ENCODE results near the gene LTBP1.

LTBP1 gene

GRCh38 chr2:33274524-33274923 lies 327.8 kb downstream of the LTBP1 start:
- H3K4me3 ChIP-seq (ENCODE audit: low read depth, low read length), result no peak overlapping the region
- no peak for TF ChIP-seq CTCF (IDR thresholded peaks at IDR 0.05; ENCODE audit: borderline replicate concordance, insufficient read depth, low read depth, low read length)

GRCh38 chr2:33275689-33276444 lies 329.1 kb downstream of the LTBP1 start:
- H3K4me3 ChIP-seq (ENCODE audit: low read depth, low read length), result no peak overlapping the region
- no peak for TF ChIP-seq CTCF (IDR thresholded peaks at IDR 0.05; ENCODE audit: borderline replicate concordance, insufficient read depth, low read depth, low read length)

GRCh38 chr2:33277002-33277426 lies 330.3 kb downstream of the LTBP1 start:
- no peak for TF ChIP-seq CTCF (IDR thresholded peaks at IDR 0.05; ENCODE audit: borderline replicate concordance, insufficient read depth, low read depth, low read length)
- H3K4me3 ChIP-seq (ENCODE audit: low read depth, low read length), result no peak overlapping the region

GRCh38 chr2:33278245-33278943 lies 331.6 kb downstream of the LTBP1 start:
- no peak for TF ChIP-seq CTCF (IDR thresholded peaks at IDR 0.05; ENCODE audit: borderline replicate concordance, insufficient read depth, low read depth, low read length)
- no peak overlapping the region for H3K4me3 ChIP-seq (ENCODE audit: low read depth, low read length)

GRCh38 chr2:33284287-33284686 lies 337.5 kb downstream of the LTBP1 start:
- no peak for TF ChIP-seq CTCF (IDR thresholded peaks at IDR 0.05; ENCODE audit: borderline replicate concordance, insufficient read depth, low read depth, low read length)
- H3K4me3 ChIP-seq (ENCODE audit: low read depth, low read length), result no peak overlapping the region

- no peak for TF ChIP-seq CTCF (IDR thresholded peaks at IDR 0.05; ENCODE audit: borderline replicate concordance, insufficient read depth, low read depth, low read length)
- no peak overlapping the region for H3K4me3 ChIP-seq (ENCODE audit: low read depth, low read length)
These were observed 340.8 kb downstream of the LTBP1 start for GRCh38 chr2:33287507-33288005.

All from GM12875 (cell line).